ENCODE data around the gene JARID2. TPM values are rescaled to one million over a fixed set of nuclear protein-coding genes. Genes with fewer than 3 reads are reported as not detected.

JARID2 gene
- total and polyA plus RNA-seq, 2 of the 13 experiments (the other 11 are each of a cell fraction or from before 2014, with no cell fraction given): 7.5 to 10.3 TPM

GRCh38 chr6:15504581-15505350 lies 258.9 kb downstream of the JARID2 start (continued):
- no peak for TF ChIP-seq ZBTB2 (CRISPR knock-in tag; IDR thresholded peaks at IDR 0.05; ENCODE audit: low read depth)
- TF ChIP-seq ZNF615 (CRISPR knock-in tag; IDR thresholded peaks at IDR 0.05; ENCODE audit: borderline replicate concordance): no peak
- no peak for TF ChIP-seq ZSCAN5A (CRISPR knock-in tag; IDR thresholded peaks at IDR 0.05; ENCODE audit: borderline replicate concordance)
- no peak for TF ChIP-seq ZNF569 (CRISPR knock-in tag; IDR thresholded peaks at IDR 0.05; ENCODE audit: borderline replicate concordance)
- no peak for TF ChIP-seq RERE (CRISPR knock-in tag; IDR thresholded peaks at IDR 0.05; ENCODE audit: low read depth)
- TF ChIP-seq ZNF781 (CRISPR knock-in tag; IDR thresholded peaks at IDR 0.05; ENCODE audit: borderline replicate concordance, not compliant biosample characterization): no peak
- no peak for TF ChIP-seq ADNP (CRISPR knock-in tag; IDR thresholded peaks at IDR 0.05)
- TF ChIP-seq ELF4 (CRISPR knock-in tag; IDR thresholded peaks at IDR 0.05; ENCODE audit: borderline replicate concordance): no peak
- no peak for TF ChIP-seq ZNF574 (CRISPR knock-in tag; IDR thresholded peaks at IDR 0.05)
- no peak for TF ChIP-seq ZNF280B (CRISPR knock-in tag; IDR thresholded peaks at IDR 0.05; ENCODE audit: borderline replicate concordance)
- no peak for TF ChIP-seq TOPORS (CRISPR knock-in tag; IDR thresholded peaks at IDR 0.05)
- TF ChIP-seq ZKSCAN5 (CRISPR knock-in tag; IDR thresholded peaks at IDR 0.05): no peak
- TF ChIP-seq ZNF256 (CRISPR knock-in tag; conservative IDR thresholded peaks at IDR 0.05): no peak
- no peak for TF ChIP-seq MEIS2 (CRISPR knock-in tag; IDR thresholded peaks at IDR 0.05)

All from HepG2 (cell line).